Fibroblast of the aortic adventitia (primary cell): ENCODE results near the gene B3GNT8. TPM values are rescaled to one million over a fixed set of nuclear protein-coding genes. Genes with fewer than 3 reads are reported as not detected.

Experiments used
- DNase-seq: peaks from one replicate; pipeline ENCODE4 v3.0.0-alpha.2; 2010; ENCODE audit warnings: low read depth
- H3K4me3 ChIP-seq: 2 replicates; pipeline ENCODE4 v1.5.1; 2011; ENCODE audit warnings: low read depth, mild to moderate bottlenecking, control low read depth, low read length, moderate library complexity
- total RNA-seq: library from RNA; depleted of rRNA; stranded (reverse); fragments of >200 nt; gene quantifications from 2 replicates; pipeline ENCODE4 v1.2.3, GENCODE V29; 2012; ENCODE audit warnings: low replicate concordance
- TF ChIP-seq, protein P1 (sequence below): IDR thresholded peaks from 2 replicates; pipeline ENCODE4 v1.5.1; 2011; ENCODE audit warnings: mild to moderate bottlenecking, low read length, control low read depth, inconsistent platforms; ENCODE audit not compliant: insufficient read depth

The B3GNT8 gene
- total RNA-seq, 1 donor, result 2.1 TPM

DNA sequence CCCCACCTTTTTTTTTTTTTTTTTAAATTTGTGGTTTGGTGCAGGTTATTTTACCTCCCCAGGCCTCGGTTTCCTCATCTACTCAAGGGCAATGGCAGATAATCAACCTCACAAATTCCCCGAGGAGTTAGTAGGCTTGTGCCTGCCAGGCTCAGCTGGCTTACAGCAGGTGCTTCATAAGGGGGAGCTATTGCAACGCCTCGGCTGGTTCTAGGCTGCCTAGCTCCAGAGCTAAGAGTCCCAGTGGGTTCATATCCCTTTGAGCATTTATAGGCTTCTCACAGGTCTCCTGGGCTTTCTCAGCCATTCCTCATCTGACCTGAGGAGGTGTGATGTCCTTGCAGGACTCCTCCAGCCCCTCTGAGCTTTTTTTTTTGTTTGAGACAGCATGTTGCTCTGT, 18.9 kb downstream of the B3GNT8 start:
- TF ChIP-seq, protein P1, sequence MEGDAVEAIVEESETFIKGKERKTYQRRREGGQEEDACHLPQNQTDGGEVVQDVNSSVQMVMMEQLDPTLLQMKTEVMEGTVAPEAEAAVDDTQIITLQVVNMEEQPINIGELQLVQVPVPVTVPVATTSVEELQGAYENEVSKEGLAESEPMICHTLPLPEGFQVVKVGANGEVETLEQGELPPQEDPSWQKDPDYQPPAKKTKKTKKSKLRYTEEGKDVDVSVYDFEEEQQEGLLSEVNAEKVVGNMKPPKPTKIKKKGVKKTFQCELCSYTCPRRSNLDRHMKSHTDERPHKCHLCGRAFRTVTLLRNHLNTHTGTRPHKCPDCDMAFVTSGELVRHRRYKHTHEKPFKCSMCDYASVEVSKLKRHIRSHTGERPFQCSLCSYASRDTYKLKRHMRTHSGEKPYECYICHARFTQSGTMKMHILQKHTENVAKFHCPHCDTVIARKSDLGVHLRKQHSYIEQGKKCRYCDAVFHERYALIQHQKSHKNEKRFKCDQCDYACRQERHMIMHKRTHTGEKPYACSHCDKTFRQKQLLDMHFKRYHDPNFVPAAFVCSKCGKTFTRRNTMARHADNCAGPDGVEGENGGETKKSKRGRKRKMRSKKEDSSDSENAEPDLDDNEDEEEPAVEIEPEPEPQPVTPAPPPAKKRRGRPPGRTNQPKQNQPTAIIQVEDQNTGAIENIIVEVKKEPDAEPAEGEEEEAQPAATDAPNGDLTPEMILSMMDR, result no peak
- H3K4me3 ChIP-seq, result no peak overlapping the region
- no peak for DNase-seq

- TF ChIP-seq, protein P1, result no peak
- no peak for DNase-seq
- no peak overlapping the region for H3K4me3 ChIP-seq
These were observed 19.9 kb downstream of the B3GNT8 start for GRCh38 chr19:41407271-41407670.

DNA sequence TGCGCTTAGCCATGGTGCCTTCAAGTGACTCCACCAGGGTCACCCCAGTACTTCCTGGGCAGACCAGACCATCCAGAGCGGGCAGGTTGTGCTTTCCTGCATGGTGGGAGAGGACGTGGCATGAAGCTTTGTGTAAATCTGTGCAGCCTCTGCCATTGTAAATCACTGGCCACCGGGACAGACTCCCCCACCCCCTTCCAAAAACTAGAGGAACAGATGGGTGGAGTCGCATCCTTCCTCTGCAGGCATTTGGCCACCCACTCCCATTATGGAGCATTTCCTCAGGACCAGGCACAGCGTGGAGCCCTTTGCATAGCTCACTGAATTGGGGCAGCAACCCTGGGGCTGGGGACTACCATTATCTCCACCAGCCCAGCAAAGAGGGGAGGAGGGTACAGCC, 21.4 kb downstream of the B3GNT8 start:
- no peak overlapping the region for H3K4me3 ChIP-seq
- TF ChIP-seq, protein P1, result no peak
- DNase-seq, result no peak

- no peak for DNase-seq
- TF ChIP-seq, protein P1, result no peak
- H3K4me3 ChIP-seq, result no peak overlapping the region
These were observed 23.8 kb downstream of the B3GNT8 start for GRCh38 chr19:41403181-41403970.

DNA sequence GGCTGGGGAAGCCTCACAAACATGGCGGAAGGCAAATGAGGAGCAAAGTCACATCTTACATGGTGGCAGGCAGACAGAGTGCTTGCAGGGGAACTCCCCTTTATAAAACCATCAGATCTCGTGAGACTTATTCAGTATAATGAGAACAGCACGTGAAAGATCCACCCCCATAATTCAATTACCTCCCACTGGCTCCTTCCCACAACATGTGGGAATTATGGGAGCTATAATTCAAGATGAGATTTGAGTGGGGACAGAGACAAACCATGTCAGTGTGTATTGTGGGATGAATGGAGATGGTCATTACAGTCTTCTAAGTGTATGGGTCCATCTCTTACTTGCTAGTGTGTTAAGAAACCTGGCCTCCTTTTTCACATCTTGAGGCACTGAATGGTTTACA, 25.2 kb downstream of the B3GNT8 start:
- no peak overlapping the region for H3K4me3 ChIP-seq
- DNase-seq, result no peak
- TF ChIP-seq, protein P1, result no peak

DNA sequence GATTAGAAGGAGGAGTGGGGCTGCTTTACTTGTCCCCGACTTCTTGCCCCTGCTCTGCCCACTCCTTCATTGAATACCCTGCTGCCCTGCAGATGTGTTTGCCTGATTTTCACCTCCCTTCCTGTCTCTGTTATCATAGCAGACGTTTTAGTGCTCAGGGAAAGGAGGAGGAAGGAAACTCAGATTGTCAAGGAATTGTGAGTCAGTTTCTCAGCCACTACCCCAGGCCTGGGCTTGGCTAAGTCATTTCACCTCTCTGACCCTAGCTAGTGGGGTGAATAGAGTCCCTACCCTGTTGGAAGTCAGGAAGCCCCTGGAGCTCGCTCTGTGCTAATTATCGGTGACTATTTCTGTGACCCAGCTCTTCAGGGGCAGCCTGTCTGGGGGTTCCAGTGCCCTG, 25.7 kb downstream of the B3GNT8 start:
- H3K4me3 ChIP-seq, result no peak overlapping the region
- TF ChIP-seq, protein P1, result no peak
- DNase-seq, result no peak

DNA sequence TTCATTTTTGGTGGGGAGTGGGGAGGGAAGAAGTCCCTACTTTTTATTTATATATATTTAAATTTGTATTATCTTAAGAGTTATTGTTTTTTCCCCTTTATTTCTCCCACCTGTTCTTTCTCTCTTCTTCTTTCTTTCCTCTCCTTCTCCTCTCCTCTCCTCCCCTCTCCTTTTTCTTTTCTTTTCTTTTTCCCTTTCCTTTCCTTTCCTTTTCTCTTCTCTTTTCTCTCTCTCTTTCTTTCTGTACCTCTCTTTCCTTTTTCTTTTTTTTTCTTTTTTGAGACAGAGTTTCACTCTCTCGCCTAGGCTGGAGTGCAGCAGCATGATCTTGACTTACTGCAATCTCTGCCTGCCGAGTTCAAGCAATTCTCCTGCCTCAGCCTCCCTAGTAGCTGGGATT, 27.6 kb downstream of the B3GNT8 start:
- no peak for DNase-seq
- TF ChIP-seq, protein P1, result no peak
- no peak overlapping the region for H3K4me3 ChIP-seq
